ENCODE data around the gene NRAP. TPM values are rescaled to one million over a fixed set of nuclear protein-coding genes. Genes with fewer than 3 reads are reported as not detected.

NRAP gene
- total and polyA plus RNA-seq, 2 of the 4 experiments (the other 2 are of a cell fraction) = not detected

DNA sequence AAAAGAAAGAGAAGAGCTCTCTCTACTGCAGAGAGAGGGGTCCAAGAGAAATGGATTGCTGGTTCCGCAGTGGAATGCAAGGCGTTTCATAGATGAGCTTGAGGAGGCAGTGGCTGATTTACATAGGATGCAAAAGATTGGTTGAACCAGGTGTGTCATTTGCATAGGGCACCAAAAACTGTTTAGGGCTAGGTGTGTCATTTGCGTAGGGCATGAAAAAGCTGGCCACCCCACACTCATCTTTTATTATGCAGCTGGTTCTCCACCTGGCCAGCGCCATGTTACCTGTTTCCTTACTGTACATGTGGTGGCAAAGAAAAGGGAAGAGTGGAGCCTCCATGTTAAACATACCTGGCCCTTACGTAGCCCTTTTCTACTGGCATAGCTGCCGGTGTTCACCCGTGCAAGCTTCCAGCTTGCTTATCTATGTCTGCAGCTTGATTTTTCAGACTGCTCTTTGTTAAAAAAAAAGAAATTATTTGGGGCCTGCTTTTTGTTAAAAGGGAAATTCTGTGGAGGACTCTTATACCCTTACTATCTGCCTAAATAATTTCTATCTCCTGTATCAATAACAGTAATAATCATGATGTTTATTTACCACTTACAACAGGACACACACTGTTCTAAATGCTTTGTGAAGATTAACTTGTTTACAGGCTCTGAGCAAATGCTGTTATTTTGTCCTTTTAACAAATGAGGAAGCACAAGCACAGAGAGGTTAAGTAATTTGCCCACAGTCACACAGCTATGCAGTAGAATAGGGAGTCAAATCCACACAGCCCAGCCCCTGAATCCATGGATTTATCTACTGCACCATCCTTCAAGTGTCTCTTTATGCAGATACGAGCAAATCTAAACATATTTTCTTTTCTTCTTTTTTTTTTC, 49.2 kb upstream of the NRAP start:
- no peak overlapping the region for H4K5ac ChIP-seq (ENCODE audit: low read depth, low read length)
- BruUV-seq (replicated peaks) = no TSS peak
- H3K79me1 ChIP-seq (ENCODE audit: low read depth in 1 of 2, low read length in 2 of 2) = peaks cover 8 to 41% of the 10 kb centered on the region in 2 experiments
- peaks cover 4% of the 10 kb centered on the region for H3K4me1 ChIP-seq (ENCODE audit: control insufficient read depth, insufficient read depth, low read length)
- H2BK5ac ChIP-seq (ENCODE audit: low read depth, low read length, poor library complexity, severe bottlenecking) = no peak overlapping the region
- ChIA-PET POLR2A (ENCODE audit: unreplicated experiment) (no interaction called here), CTCF (no interaction called here)
- H3K9me3 ChIP-seq (ENCODE audit: control insufficient read depth, insufficient read depth, low read length) = no peaks in the 10 kb centered on the region
- intact Hi-C loops (cut with micrococcal nuclease) (no loop called here), in situ Hi-C loops (cut with MboI; ENCODE audit: low sequenced_read_pairs) (no loop called here), dilution Hi-C loops (cut with HindIII; ENCODE audit: low sequenced_read_pairs, unreplicated experiment) (no loop called here)
- peaks cover 19% of the 10 kb centered on the region for H4K20me1 ChIP-seq (ENCODE audit: insufficient read depth, low read length)
- peaks cover 8% of the 10 kb centered on the region; the same call in 1 of the 2 replicates for H3K9me1 ChIP-seq (ENCODE audit: insufficient read depth, low read length)
- no peak for ATAC-seq (ENCODE audit: low read depth)
- peaks cover 5% of the 10 kb centered on the region; the same call in 1 of the 2 replicates for H3K36me3 ChIP-seq (ENCODE audit: control insufficient read depth, insufficient read depth, low read length)
- no peak overlapping the region for H3K14ac ChIP-seq (replicated peaks; ENCODE audit: low read depth, low read length)
- no peak overlapping the region for H2BK15ac ChIP-seq (ENCODE audit: low read depth, low read length)
- DNase-seq = no peak
- WGBS, 2 experiments (ENCODE audit: extremely low coverage in 2 of 2, insufficient read length in 1 of 2) = no CpG with 5 or more reads among the region's 8 CpGs
- no peak overlapping the region for H4K91ac ChIP-seq (ENCODE audit: insufficient read depth, low read depth, low read length)
- no peak overlapping the region for H3K27ac ChIP-seq (ENCODE audit: insufficient read depth, low read length)
- no peak overlapping the region for H3K4me2 ChIP-seq (ENCODE audit: low read depth, low read length)
- H3K18ac ChIP-seq (ENCODE audit: low read depth, low read length) = no peak overlapping the region
- H3K4me3 ChIP-seq (ENCODE audit: insufficient read depth, low read depth, low read length) = no peak overlapping the region
- no peak overlapping the region for H2AFZ ChIP-seq (replicated peaks; ENCODE audit: low read length, poor library complexity)
- no peak for TF ChIP-seq BHLHE40 (IDR thresholded peaks at IDR 0.05; ENCODE audit: low read depth, low read length)
- no peak for TF ChIP-seq RCOR1 (IDR thresholded peaks at IDR 0.05; ENCODE audit: insufficient replicate concordance, low read length)
- TF ChIP-seq NFE2L2 (IDR thresholded peaks at IDR 0.05; ENCODE audit: low read depth, low read length) = no peak
- TF ChIP-seq FOS (IDR thresholded peaks at IDR 0.05; ENCODE audit: low read depth, low read length) = no peak
- no peak for TF ChIP-seq MAZ (IDR thresholded peaks at IDR 0.05; ENCODE audit: borderline replicate concordance, low read depth, low read length)
- TF ChIP-seq CEBPB (IDR thresholded peaks at IDR 0.05; ENCODE audit: low read depth, low read length) = no peak
- TF ChIP-seq, protein P1, sequence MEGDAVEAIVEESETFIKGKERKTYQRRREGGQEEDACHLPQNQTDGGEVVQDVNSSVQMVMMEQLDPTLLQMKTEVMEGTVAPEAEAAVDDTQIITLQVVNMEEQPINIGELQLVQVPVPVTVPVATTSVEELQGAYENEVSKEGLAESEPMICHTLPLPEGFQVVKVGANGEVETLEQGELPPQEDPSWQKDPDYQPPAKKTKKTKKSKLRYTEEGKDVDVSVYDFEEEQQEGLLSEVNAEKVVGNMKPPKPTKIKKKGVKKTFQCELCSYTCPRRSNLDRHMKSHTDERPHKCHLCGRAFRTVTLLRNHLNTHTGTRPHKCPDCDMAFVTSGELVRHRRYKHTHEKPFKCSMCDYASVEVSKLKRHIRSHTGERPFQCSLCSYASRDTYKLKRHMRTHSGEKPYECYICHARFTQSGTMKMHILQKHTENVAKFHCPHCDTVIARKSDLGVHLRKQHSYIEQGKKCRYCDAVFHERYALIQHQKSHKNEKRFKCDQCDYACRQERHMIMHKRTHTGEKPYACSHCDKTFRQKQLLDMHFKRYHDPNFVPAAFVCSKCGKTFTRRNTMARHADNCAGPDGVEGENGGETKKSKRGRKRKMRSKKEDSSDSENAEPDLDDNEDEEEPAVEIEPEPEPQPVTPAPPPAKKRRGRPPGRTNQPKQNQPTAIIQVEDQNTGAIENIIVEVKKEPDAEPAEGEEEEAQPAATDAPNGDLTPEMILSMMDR (conservative IDR thresholded peaks at IDR 0.05; ENCODE audit: low read depth, low read length) = no peak
- TF ChIP-seq, protein P2, sequence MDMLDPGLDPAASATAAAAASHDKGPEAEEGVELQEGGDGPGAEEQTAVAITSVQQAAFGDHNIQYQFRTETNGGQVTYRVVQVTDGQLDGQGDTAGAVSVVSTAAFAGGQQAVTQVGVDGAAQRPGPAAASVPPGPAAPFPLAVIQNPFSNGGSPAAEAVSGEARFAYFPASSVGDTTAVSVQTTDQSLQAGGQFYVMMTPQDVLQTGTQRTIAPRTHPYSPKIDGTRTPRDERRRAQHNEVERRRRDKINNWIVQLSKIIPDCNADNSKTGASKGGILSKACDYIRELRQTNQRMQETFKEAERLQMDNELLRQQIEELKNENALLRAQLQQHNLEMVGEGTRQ (IDR thresholded peaks at IDR 0.05; ENCODE audit: low read depth, low read length) = no peak
- TF ChIP-seq MAFK (IDR thresholded peaks at IDR 0.05; ENCODE audit: low read depth, low read length) = no peak
- no peak for TF ChIP-seq SMC3 (IDR thresholded peaks at IDR 0.05; ENCODE audit: low read depth, low read length)
- no peak for TF ChIP-seq CHD1 (IDR thresholded peaks at IDR 0.05; ENCODE audit: low read depth, low read length)
- no peak for TF ChIP-seq RAD21 (IDR thresholded peaks at IDR 0.05; ENCODE audit: low read length)
- no peak for TF ChIP-seq POLR2A (IDR thresholded peaks at IDR 0.05; ENCODE audit: low read depth, low read length)
- TF ChIP-seq RFX5 (IDR thresholded peaks at IDR 0.05; ENCODE audit: low read depth, low read length) = no peak
- TF ChIP-seq, protein P3, sequence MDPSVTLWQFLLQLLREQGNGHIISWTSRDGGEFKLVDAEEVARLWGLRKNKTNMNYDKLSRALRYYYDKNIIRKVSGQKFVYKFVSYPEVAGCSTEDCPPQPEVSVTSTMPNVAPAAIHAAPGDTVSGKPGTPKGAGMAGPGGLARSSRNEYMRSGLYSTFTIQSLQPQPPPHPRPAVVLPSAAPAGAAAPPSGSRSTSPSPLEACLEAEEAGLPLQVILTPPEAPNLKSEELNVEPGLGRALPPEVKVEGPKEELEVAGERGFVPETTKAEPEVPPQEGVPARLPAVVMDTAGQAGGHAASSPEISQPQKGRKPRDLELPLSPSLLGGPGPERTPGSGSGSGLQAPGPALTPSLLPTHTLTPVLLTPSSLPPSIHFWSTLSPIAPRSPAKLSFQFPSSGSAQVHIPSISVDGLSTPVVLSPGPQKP (IDR thresholded peaks at IDR 0.05; ENCODE audit: borderline replicate concordance, low read depth, low read length) = no peak
- no peak overlapping the region for H2BK20ac ChIP-seq (ENCODE audit: low read depth, low read length)
- H3K56ac ChIP-seq (ENCODE audit: extremely low read depth, insufficient read depth, low read length) = no peak overlapping the region
- no peak overlapping the region for H3K23ac ChIP-seq (ENCODE audit: low read depth, low read length)
- H3K4ac ChIP-seq (ENCODE audit: low read depth, low read length) = no peak overlapping the region
- H2AK9ac ChIP-seq (replicated peaks; ENCODE audit: low read depth, low read length, poor library complexity) = no peak overlapping the region
- no peak overlapping the region for H4K8ac ChIP-seq (ENCODE audit: low read depth in 2 of 2, low read length in 2 of 2)
- no peak overlapping the region for H3K9ac ChIP-seq (ENCODE audit: low read depth, low read length)
- H2AK5ac ChIP-seq (ENCODE audit: low read depth, low read length) = no peak overlapping the region
- no peaks in the 10 kb centered on the region for H3K27me3 ChIP-seq (ENCODE audit: control insufficient read depth, insufficient read depth, low read length)
- no peak overlapping the region for H2BK120ac ChIP-seq (ENCODE audit: low read depth, low read length)
